Osteoblast (primary cell): ENCODE data around the gene RGL2. TPM values are rescaled to one million over a fixed set of nuclear protein-coding genes. Genes with fewer than 3 reads are reported as not detected.
"Not testable (repeated sequence)": the region's sequence is repeated elsewhere in the genome, so short reads cannot be mapped to it uniquely, and the experiment has no call there.

Experiments
- DNase-seq: peaks from one replicate; pipeline ENCODE4 v3.0.0; 2011; ENCODE audit warnings: low spot score, mixed read lengths; ENCODE audit not compliant: insufficient read length; ENCODE audit errors: missing footprints
- H2AFZ ChIP-seq: 2 replicates; pipeline ENCODE4 v1.6.0; 2011; ENCODE audit warnings: mild to moderate bottlenecking, low read length
- H3K27ac ChIP-seq: 2 replicates; pipeline ENCODE4 v1.5.1; 2011; ENCODE audit warnings: mild to moderate bottlenecking, low read depth, low read length, moderate library complexity
- H3K27me3 ChIP-seq: 2 replicates; pipeline ENCODE4 v1.6.0; 2012; ENCODE audit warnings: mild to moderate bottlenecking, control low read depth, inconsistent platforms, low read length, moderate library complexity; ENCODE audit not compliant: insufficient read depth
- H3K36me3 ChIP-seq: 2 replicates; pipeline ENCODE4 v1.5.1; 2011; ENCODE audit warnings: mild to moderate bottlenecking, low read length, control low read depth, moderate library complexity; ENCODE audit not compliant: insufficient read depth
- H3K4me1 ChIP-seq: 2 replicates; pipeline ENCODE4 v1.5.1; 2011; ENCODE audit warnings: mild to moderate bottlenecking, low read length, control low read depth, moderate library complexity; ENCODE audit not compliant: insufficient read depth
- H3K4me2 ChIP-seq: 2 replicates; pipeline ENCODE4 v1.6.0; 2011; ENCODE audit warnings: mild to moderate bottlenecking, low read length; ENCODE audit not compliant: insufficient read depth
- H3K4me3 ChIP-seq: fragments of 200-600 bp; sonication (generic); 3 replicates; pipeline ENCODE4 v1.5.1; 2012; ENCODE audit warnings: mild to moderate bottlenecking, low read length, inconsistent platforms; ENCODE audit not compliant: insufficient read depth
- H3K79me2 ChIP-seq: 2 replicates; pipeline ENCODE4 v1.6.0; 2012; ENCODE audit warnings: mild to moderate bottlenecking, low read length, control low read depth, inconsistent platforms; ENCODE audit not compliant: insufficient read depth
- H3K9me3 ChIP-seq: 2 replicates; pipeline ENCODE4 v1.5.1; 2011; ENCODE audit warnings: low read depth, low read length, control low read depth
- H4K20me1 ChIP-seq: 2 replicates; pipeline ENCODE4 v1.6.0; 2012; ENCODE audit warnings: mild to moderate bottlenecking, low read length, control low read depth; ENCODE audit not compliant: insufficient read depth
- total RNA-seq: library from RNA; depleted of rRNA; stranded (reverse); fragments of >200 nt; gene quantifications from 2 replicates; pipeline ENCODE4 v1.2.3, GENCODE V29; 2012
- TF ChIP-seq, protein P1 (sequence below): IDR thresholded peaks from 2 replicates; pipeline ENCODE4 v1.5.1; 2011; ENCODE audit warnings: mild to moderate bottlenecking, low read depth, low read length, moderate library complexity; ENCODE audit errors: extremely low read depth

Gene RGL2
- total RNA-seq, 1 donor: 35.5 TPM

DNA sequence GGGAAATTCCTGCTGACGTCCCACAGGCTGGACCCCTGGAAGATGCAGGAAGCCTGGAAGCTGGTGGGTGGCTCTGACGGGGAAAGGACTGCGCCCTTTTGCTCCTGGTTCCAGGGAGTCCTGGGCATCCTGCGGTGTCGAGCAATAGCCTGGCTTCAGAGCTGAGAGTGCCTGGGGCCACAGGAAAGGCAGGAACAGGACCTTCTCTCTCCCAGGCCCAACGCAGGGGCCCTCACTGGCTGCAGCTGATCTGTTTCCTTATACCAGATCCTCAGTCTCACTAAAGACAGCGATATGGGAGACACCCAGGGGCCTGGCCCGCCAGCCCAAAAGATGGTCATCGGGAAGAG is 20.4 kb downstream of the RGL2 start:
- H3K27me3 ChIP-seq: no peaks in the 10 kb centered on the region
- H3K79me2 ChIP-seq: peaks cover 26% of the 10 kb centered on the region
- TF ChIP-seq, protein P1, sequence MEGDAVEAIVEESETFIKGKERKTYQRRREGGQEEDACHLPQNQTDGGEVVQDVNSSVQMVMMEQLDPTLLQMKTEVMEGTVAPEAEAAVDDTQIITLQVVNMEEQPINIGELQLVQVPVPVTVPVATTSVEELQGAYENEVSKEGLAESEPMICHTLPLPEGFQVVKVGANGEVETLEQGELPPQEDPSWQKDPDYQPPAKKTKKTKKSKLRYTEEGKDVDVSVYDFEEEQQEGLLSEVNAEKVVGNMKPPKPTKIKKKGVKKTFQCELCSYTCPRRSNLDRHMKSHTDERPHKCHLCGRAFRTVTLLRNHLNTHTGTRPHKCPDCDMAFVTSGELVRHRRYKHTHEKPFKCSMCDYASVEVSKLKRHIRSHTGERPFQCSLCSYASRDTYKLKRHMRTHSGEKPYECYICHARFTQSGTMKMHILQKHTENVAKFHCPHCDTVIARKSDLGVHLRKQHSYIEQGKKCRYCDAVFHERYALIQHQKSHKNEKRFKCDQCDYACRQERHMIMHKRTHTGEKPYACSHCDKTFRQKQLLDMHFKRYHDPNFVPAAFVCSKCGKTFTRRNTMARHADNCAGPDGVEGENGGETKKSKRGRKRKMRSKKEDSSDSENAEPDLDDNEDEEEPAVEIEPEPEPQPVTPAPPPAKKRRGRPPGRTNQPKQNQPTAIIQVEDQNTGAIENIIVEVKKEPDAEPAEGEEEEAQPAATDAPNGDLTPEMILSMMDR: no peak
- no peak overlapping the region for H3K4me2 ChIP-seq
- H3K4me3 ChIP-seq: no peak overlapping the region
- peaks cover 34% of the 10 kb centered on the region for H3K4me1 ChIP-seq
- no peaks in the 10 kb centered on the region for H3K9me3 ChIP-seq
- DNase-seq: no peak
- H3K27ac ChIP-seq: no peak overlapping the region
- H4K20me1 ChIP-seq: peaks cover 45% of the 10 kb centered on the region
- no peak overlapping the region for H2AFZ ChIP-seq
- H3K36me3 ChIP-seq: peaks cover 75% of the 10 kb centered on the region

DNA sequence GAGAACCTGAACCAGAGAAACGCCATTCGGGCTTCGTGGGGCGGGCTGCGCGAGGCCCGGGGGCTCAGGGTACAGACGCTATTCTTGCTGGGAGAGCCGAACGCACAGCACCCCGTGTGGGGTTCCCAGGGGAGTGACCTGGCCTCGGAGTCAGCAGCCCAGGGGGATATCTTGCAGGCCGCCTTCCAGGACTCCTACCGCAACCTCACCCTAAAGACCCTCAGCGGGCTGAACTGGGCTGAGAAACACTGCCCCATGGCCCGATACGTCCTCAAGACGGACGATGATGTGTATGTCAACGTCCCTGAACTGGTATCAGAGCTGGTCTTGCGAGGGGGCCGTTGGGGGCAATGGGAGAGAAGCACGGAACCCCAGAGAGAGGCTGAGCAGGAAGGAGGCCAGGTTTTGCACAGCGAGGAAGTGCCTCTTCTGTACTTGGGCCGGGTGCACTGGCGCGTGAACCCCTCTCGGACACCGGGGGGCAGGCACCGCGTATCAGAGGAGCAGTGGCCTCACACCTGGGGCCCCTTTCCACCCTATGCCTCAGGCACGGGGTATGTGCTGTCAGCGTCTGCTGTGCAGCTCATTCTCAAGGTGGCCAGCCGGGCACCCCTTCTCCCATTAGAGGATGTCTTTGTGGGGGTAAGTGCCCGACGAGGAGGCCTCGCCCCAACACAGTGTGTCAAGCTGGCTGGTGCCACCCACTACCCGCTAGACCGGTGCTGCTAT is 20.9 kb downstream of the RGL2 start:
- H3K79me2 ChIP-seq: peaks cover 31% of the 10 kb centered on the region
- TF ChIP-seq, protein P1: no peak
- no peaks in the 10 kb centered on the region for H3K9me3 ChIP-seq
- no peaks in the 10 kb centered on the region for H3K27me3 ChIP-seq
- no peak overlapping the region for H2AFZ ChIP-seq
- H4K20me1 ChIP-seq: peaks cover 50% of the 10 kb centered on the region
- DNase-seq: no peak
- H3K4me2 ChIP-seq: peak overlapping the region; percentile 72
- peak overlapping the region; percentile 19 for H3K27ac ChIP-seq
- peaks cover 77% of the 10 kb centered on the region for H3K36me3 ChIP-seq
- H3K4me1 ChIP-seq: peaks cover 40% of the 10 kb centered on the region
- peak overlapping the region; percentile 67 for H3K4me3 ChIP-seq

DNA sequence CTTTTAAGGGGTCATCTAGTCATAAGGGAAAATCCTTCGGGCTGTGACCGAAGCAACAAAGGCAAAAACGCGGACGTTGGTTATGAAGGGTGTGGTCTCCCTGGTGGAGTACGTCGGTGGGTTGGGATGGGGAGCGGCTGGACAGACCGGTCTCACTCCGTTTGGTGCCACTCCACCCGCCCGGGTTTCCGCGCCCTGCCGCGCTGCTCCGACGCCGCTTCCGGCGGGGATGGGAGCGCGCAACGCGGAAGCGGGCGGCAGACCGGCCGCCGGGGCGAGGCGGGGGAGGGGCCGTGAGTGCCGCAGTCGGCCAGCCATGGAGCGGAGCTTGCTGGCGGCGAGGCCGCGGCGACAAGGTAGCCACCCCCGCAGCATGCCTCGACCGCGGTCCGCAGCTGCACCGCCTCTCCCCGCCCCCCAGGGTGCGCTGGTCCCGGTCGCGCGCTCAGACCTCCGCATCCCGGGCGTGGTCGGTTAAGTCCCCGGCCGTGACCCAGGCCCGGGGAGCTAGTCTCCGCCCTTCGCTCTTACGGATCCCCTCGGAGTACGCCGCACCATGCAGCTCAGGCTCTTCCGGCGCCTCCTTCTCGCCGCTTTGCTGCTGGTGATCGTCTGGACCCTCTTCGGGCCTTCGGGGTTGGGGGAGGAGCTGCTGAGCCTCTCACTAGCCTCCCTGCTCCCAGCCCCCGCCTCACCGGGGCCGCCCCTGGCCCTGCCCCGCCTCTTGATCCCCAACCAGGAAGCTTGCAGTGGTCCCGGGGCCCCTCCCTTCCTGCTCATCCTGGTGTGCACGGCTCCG is 21.7 kb downstream of the RGL2 start, which contains the start of gene B3GALT4:
B3GALT4 (plus strand) TSS at position 260 of the 799 bp plus-strand sequence; CDS start at position 557, 297 bp downstream.
- H2AFZ ChIP-seq: no peak within 1 kb of the TSS
- peaks cover 43% of the 10 kb centered on the region for H3K4me1 ChIP-seq
- no peaks in the 10 kb centered on the region for H3K9me3 ChIP-seq
- peak; percentile 94 for DNase-seq
- H3K79me2 ChIP-seq: peaks cover 39% of the 10 kb centered on the region
- H3K4me3 ChIP-seq: peak within 1 kb of the TSS; percentile 67
- peaks cover 53% of the 10 kb centered on the region for H4K20me1 ChIP-seq
- H3K27ac ChIP-seq: peak within 1 kb of the TSS; percentile 19
- H3K4me2 ChIP-seq: peak within 1 kb of the TSS; percentile 99
- TF ChIP-seq, protein P1: peak; percentile 20
- H3K27me3 ChIP-seq: no peaks in the 10 kb centered on the region
- peaks cover 75% of the 10 kb centered on the region for H3K36me3 ChIP-seq

DNA sequence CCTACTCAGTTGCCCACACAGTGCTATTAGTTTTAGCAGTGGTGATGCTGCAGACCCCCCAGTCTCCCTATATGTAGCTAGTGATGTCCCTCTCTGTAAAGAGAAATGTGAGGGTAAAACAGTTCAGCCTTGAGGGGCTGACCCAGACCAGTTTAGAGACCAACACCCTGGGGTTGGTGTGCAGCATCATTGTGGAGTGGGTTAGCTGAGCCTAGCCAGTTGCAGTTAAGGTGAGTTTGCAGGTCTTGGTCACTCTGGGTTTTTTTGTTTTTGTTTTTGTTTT is 22.2 kb downstream of the RGL2 start:
- Histone ChIP-seq H3K4me3 (peak overlapping the region; percentile 67), H2AFZ (no peak overlapping the region), H4K20me1 (peaks cover 55% of the 10 kb centered on the region), H3K27me3 (no peaks in the 10 kb centered on the region), H3K36me3 (peaks cover 73% of the 10 kb centered on the region), H3K4me2 (peak overlapping the region; percentile 72), H3K4me1 (peaks cover 43% of the 10 kb centered on the region), H3K27ac (peak overlapping the region; percentile 11), H3K79me2 (peaks cover 41% of the 10 kb centered on the region), H3K9me3 (no peaks in the 10 kb centered on the region)
- peak; percentile 85 for DNase-seq
- TF ChIP-seq, protein P1: no peak

DNA sequence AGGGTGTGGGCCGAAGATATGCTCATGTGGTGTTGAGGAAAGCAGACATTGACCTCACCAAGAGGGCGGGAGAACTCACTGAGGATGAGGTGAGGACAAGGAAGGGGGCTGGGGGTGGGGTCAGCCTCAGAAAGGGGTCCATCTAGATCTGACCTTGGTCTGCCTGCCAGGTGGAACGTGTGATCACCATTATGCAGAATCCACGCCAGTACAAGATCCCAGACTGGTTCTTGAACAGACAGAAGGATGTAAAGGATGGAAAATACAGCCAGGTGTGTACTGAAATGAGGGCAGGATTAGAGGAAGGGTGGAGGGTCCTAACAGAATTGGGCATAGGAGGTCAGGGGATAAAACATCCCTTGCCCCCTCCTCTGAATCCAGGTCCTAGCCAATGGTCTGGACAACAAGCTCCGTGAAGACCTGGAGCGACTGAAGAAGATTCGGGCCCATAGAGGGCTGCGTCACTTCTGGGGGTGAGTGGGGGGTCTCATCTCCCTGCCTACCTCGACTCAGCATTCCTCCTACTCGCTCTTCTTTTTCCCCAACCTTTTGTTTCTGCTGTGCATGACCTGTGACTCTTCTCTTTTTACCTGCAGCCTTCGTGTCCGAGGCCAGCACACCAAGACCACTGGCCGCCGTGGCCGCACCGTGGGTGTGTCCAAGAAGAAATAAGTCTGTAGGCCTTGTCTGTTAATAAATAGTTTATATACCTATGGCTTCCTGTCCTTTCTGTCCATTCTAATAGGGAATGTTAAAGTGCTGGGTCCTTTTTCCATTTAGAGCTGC is 22.8 kb downstream of the RGL2 start:
- H3K79me2 ChIP-seq: peaks cover 46% of the 10 kb centered on the region
- peak overlapping the region; percentile 67 for H3K4me3 ChIP-seq
- peak; percentile 31 for DNase-seq
- peaks cover 45% of the 10 kb centered on the region for H3K4me1 ChIP-seq
- not testable (repeated sequence) for H3K27ac ChIP-seq, H2AFZ ChIP-seq, H3K27me3 ChIP-seq, H3K9me3 ChIP-seq
- peaks cover 55% of the 10 kb centered on the region for H4K20me1 ChIP-seq
- H3K4me2 ChIP-seq: peak overlapping the region; percentile 99
- peaks cover 69% of the 10 kb centered on the region for H3K36me3 ChIP-seq
